GM13976 (cell line): ENCODE results near the gene SELP.
A peak's percentile ranks its signal among the peaks of the same experiment; 100 is the strongest.

Experiments used
- DNase-seq: peaks from one replicate; pipeline ENCODE4 v3.0.0; 2012; ENCODE audit warnings: low spot score
- in situ Hi-C: fragments of 300-500 bp; cut with MboI; formaldehyde crosslinking; loops from one replicate; pipeline ENCODE4 v1.12.0; 2022; ENCODE audit warnings: low sequenced_read_pairs, mixed read lengths, inconsistent platforms; ENCODE audit not compliant: unreplicated experiment
- TF ChIP-seq, protein P1 (sequence below): IDR thresholded peaks from 2 replicates; pipeline ENCODE4 v1.5.1; 2012; ENCODE audit warnings: borderline replicate concordance, mild to moderate bottlenecking; ENCODE audit not compliant: insufficient read depth; ENCODE audit errors: extremely low read depth, missing control alignments, control extremely low read depth

Gene SELP

DNA sequence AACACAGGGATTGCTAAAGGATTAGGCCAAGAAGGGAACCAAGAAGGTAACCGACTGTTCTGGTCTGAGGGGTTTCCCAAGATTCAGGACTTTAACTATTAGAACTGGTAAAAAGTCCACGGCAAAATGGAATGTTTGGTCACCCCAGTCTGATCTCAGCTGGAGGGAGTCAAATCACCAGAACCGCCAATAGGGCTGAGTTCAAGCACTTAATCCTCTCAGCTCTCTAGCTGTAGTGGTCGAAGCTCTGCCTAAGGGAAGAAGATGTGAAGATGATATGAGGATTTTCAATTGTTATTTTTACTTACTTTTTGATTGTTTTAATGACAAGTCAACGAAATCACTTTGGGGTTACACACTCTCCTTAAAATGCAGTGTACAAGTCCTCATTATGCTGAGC, 72.8 kb downstream of the SELP start:
- TF ChIP-seq, protein P1, sequence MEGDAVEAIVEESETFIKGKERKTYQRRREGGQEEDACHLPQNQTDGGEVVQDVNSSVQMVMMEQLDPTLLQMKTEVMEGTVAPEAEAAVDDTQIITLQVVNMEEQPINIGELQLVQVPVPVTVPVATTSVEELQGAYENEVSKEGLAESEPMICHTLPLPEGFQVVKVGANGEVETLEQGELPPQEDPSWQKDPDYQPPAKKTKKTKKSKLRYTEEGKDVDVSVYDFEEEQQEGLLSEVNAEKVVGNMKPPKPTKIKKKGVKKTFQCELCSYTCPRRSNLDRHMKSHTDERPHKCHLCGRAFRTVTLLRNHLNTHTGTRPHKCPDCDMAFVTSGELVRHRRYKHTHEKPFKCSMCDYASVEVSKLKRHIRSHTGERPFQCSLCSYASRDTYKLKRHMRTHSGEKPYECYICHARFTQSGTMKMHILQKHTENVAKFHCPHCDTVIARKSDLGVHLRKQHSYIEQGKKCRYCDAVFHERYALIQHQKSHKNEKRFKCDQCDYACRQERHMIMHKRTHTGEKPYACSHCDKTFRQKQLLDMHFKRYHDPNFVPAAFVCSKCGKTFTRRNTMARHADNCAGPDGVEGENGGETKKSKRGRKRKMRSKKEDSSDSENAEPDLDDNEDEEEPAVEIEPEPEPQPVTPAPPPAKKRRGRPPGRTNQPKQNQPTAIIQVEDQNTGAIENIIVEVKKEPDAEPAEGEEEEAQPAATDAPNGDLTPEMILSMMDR: no peak
- no peak for DNase-seq
- in situ Hi-C loops: no loop called here

DNA sequence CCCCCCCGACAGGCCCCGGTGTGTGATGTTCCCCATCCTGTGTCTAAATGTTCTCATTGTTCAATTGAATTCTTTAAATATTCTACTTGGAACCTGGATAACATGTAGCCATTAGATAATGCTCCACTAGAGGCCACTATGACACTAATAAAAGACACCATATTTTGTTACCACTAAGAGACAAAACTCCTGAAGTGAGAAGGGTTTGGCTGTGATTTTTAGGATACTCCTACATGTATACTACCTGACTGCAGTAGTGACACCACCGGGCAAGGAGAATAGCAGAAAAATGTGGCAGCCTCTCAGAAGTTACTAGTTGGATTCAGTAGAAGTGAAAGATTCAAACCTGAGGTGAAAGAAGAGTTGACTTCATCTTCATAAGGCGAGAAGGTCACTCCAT, 79.6 kb downstream of the SELP start:
- in situ Hi-C loops: no loop called here
- TF ChIP-seq, protein P1: peak; percentile 36
- DNase-seq: peak; percentile 36

DNA sequence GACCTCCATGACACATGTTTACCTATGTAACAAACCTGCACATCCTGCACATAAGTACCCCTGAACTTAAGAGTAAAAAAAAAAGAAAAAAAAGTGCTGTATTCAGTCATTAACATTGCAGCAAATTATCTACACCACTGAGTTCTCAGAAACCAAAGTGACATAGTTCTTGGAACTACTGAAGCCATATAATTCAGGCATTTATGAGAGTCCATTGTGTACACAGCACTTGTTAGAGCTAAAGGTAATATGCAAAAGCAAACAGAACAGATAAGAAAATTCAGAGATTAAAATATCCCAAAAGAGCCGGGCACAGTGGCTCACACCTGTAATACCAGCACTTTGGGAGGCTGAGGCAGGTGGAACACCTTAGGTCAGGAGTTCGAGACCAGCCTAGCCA, 81.6 kb downstream of the SELP start:
- in situ Hi-C loops: loop anchor here (10.0 kb wide), 1 partner anchor 83 kb away; no protein-coding TSS in a partner anchor
- DNase-seq: no peak
- TF ChIP-seq, protein P1: no peak

DNA sequence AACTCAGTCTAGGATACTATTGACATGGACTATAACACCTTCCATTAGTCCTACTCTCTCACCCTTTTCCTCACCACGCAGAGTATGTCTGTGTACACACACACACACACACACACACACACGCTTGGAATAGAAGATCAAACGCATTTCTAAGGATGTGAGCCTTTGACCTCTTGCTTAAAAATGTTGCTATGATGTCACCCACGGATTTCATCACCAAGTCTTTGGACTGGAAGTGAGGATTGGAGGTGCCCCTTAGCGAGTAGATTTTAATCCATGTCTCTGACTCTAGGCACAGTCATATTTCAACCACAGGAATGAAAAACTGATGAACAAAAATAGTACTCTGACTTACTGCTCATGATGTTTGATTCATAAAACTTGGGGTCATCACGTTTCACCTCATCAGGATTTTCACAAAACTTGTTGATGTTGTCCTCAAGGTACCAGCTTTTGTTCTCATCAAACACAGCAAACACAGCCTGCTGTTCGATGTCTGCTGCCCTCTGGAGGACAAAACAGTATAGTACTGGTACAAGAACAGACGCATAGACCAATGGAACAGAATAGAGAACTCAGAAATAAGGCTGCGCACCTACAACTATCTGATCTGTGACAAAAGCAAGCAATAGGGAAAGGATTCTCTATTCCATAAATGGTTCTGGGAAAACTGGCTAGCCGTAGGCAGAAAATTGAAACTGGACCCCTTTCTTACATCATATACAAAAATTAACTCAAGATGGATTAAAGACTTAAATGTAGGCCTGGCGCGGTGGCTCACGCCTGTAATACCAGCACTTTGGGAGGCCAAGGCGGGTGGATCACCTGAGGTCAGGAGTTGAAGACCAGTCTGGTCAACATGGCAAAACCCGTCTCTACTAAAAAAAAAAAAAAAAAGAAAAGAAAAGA, 83.6 kb downstream of the SELP start:
- in situ Hi-C loops: loop anchor here (10.0 kb wide), 1 partner anchor 82 kb away; no protein-coding TSS in a partner anchor
- DNase-seq: peak; percentile 12
- TF ChIP-seq, protein P1: peak; percentile 72

DNA sequence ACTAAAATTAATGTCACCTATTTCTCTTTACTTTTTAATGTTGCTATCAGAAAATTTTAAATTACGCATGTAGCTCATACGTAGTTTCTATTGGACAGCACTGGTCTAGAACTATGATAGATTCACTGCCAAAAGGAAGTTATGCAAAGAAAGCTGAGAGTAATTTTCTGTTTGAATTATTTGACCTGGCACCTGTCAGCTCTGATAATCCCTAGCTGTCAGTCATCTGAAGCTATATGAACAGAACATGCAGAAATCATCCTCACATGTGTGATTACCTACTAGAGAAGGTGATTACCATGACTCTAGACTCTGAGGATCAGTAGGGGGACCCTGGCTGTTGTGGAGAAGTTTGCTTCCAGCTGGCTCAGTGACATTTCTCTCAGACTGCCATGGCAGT, 84.5 kb downstream of the SELP start:
- in situ Hi-C loops: loop anchor here (10.0 kb wide), 1 partner anchor 81 kb away; no protein-coding TSS in a partner anchor
- TF ChIP-seq, protein P1: no peak
- DNase-seq: no peak

DNA sequence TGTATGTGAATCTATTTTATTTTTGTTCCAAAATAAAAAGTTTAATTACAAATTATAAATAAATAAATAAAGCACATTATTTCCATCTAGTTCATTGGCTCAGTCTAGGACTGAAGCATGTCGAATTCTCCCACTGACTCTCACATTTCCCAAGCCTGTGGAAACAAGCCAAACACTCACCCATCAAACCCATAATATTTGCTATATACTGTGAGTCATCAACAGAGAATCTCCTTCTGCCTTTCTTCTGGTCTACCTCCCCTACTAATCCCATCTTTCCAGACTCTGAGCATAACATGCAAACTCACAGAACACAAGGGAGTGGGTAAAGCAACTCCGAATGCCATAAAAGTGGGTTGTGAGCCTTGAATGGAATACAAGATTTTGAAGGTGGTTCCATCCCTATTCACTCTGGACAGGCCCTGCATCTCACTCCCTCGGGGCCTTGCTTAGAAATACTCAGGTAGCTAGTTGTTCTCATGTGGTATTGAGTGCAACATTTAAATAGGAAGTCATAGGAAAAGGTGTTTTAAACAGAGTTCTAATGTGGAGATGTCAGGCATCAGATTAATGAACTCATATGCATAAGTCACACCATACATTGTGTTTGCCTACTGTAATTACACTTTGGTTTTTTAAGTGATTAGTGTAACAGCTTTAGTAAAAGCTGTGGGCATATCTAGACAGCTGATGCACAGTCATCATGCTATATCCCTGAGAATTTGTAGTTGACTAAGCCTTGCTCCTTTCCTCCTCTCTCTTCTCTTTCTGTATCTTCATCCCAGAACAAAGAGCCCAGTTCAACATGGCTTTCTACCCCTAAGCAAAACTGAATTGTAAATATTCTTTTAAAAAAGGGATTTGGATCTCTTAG, 90.7 kb downstream of the SELP start:
- TF ChIP-seq, protein P1: no peak
- DNase-seq: no peak
- in situ Hi-C loops: no loop called here
